Astrocyte of the cerebellum (primary cell): Measurements from ENCODE around the gene SRRM2.

Experiments used
- DNase-seq: peaks from one replicate; pipeline ENCODE4 v3.0.0-alpha.2; 2011; ENCODE audit warnings: low read depth
- H3K4me3 ChIP-seq: 2 replicates; pipeline ENCODE4 v1.5.1; 2011; ENCODE audit warnings: mild to moderate bottlenecking, low read depth, low read length, moderate library complexity
- CTCF ChIP-seq: IDR thresholded peaks from 2 replicates; pipeline ENCODE4 v1.5.1; 2012; ENCODE audit warnings: low read length, low read depth, moderate library complexity, mild to moderate bottlenecking; ENCODE audit errors: missing control alignments
- in situ Hi-C: cut with HindIII; loops from 2 replicates; pipeline ENCODE4 v1.10.0; 2017; ENCODE audit warnings: low sequenced_read_pairs

SRRM2 gene

GRCh38 chr16:2806286-2806685, 53.8 kb downstream of the SRRM2 start:
- TF ChIP-seq CTCF = no peak
- DNase-seq = no peak
- in situ Hi-C loops = no loop called here
- no peak overlapping the region for H3K4me3 ChIP-seq

- in situ Hi-C loops = no loop called here
- no peak overlapping the region for H3K4me3 ChIP-seq
- TF ChIP-seq CTCF = no peak
- no peak for DNase-seq
Observed at GRCh38 chr16:2808181-2808580, 55.7 kb downstream of the SRRM2 start.

- no peak for TF ChIP-seq CTCF
- in situ Hi-C loops = no loop called here
- H3K4me3 ChIP-seq = no peak overlapping the region
- no peak for DNase-seq
Observed at GRCh38 chr16:2809149-2809760, 56.8 kb downstream of the SRRM2 start.

GRCh38 chr16:2810651-2811050, 58.2 kb downstream of the SRRM2 start:
- no peak for TF ChIP-seq CTCF
- DNase-seq = no peak
- H3K4me3 ChIP-seq = no peak overlapping the region
- in situ Hi-C loops = no loop called here

- no peak for DNase-seq
- H3K4me3 ChIP-seq = no peak overlapping the region
- TF ChIP-seq CTCF = no peak
- in situ Hi-C loops = no loop called here
Observed at GRCh38 chr16:2811703-2812471, 59.4 kb downstream of the SRRM2 start.

GRCh38 chr16:2813771-2814221, 61.4 kb downstream of the SRRM2 start:
- in situ Hi-C loops = no loop called here
- no peak overlapping the region for H3K4me3 ChIP-seq
- TF ChIP-seq CTCF = no peak
- no peak for DNase-seq
